Measurements from ENCODE around the gene C12orf42.

- no peak for TF ChIP-seq CTCF (IDR thresholded peaks at IDR 0.05)
- no peak for TF ChIP-seq POLR2A (IDR thresholded peaks at IDR 0.05)
These were observed 182.9 kb downstream of the C12orf42 start for GRCh38 chr12:103312742-103313354.

All from uterus (tissue), 2 donors.